IPS DF 4.7 (cell line): ENCODE measurements around the gene FRMPD1.

ENCODE experiments used
- DNase-seq: peaks from one replicate; pipeline ENCODE4 v3.0.0-alpha.2; 2013; ENCODE audit warnings: low spot score; ENCODE audit errors: extremely low read depth

The FRMPD1 gene

GRCh38 chr9:37635808-37636207, 14.9 kb upstream of the FRMPD1 start:
- DNase-seq: no peak

- no peak for DNase-seq
Observed at GRCh38 chr9:37636511-37637448, 14.0 kb upstream of the FRMPD1 start.

- no peak for DNase-seq
Observed at GRCh38 chr9:37639109-37639762, 11.5 kb upstream of the FRMPD1 start.

- DNase-seq: no peak
Observed at GRCh38 chr9:37639841-37640240, 10.9 kb upstream of the FRMPD1 start.

GRCh38 chr9:37640246-37640645, 10.5 kb upstream of the FRMPD1 start:
- DNase-seq: no peak

- DNase-seq: no peak
Observed at GRCh38 chr9:37641331-37641730, 9.4 kb upstream of the FRMPD1 start.

- DNase-seq: no peak
Observed at GRCh38 chr9:37643214-37643613, 7.5 kb upstream of the FRMPD1 start.

GRCh38 chr9:37645903-37646506, 4.7 kb upstream of the FRMPD1 start:
- DNase-seq: no peak

- no peak for DNase-seq
Observed at GRCh38 chr9:37650299-37650872, 368 bp upstream of the FRMPD1 start.

GRCh38 chr9:37652261-37652660, 1.5 kb downstream of the FRMPD1 start:
- no peak for DNase-seq

- no peak for DNase-seq
Observed at GRCh38 chr9:37653385-37653784, 2.6 kb downstream of the FRMPD1 start.

GRCh38 chr9:37656936-37657335, 6.2 kb downstream of the FRMPD1 start:
- DNase-seq: no peak

- DNase-seq: no peak
Observed at GRCh38 chr9:37660691-37661090, 9.9 kb downstream of the FRMPD1 start.

- DNase-seq: no peak
Observed at GRCh38 chr9:37663926-37664325, 13.2 kb downstream of the FRMPD1 start.

- no peak for DNase-seq
Observed at GRCh38 chr9:37667706-37668105, 17.0 kb downstream of the FRMPD1 start.

- DNase-seq: peak; percentile 38
Observed at GRCh38 chr9:37668116-37668601, 17.4 kb downstream of the FRMPD1 start.

GRCh38 chr9:37669232-37669631, 18.5 kb downstream of the FRMPD1 start:
- no peak for DNase-seq

GRCh38 chr9:37675661-37676060, 24.9 kb downstream of the FRMPD1 start:
- no peak for DNase-seq

GRCh38 chr9:37676411-37676830, 25.7 kb downstream of the FRMPD1 start:
- DNase-seq: no peak

GRCh38 chr9:37677435-37677834, 26.7 kb downstream of the FRMPD1 start:
- DNase-seq: no peak

GRCh38 chr9:37678789-37679273, 28.1 kb downstream of the FRMPD1 start:
- DNase-seq: no peak
